Measurements from ENCODE around the gene SMARCB1. TPM values are rescaled to one million over a fixed set of nuclear protein-coding genes. Genes with fewer than 3 reads are reported as not detected.

Gene SMARCB1
- total RNA-seq (2021) = 132 and 136 TPM in 2 replicates
- long read RNA-seq, full-length matches to known transcripts = 1,685 of 1,759 reads
- long read RNA-seq, partial matches to known transcripts = 11 of 1,759 reads
- long read RNA-seq, other reads (novel, unspliced or antisense) = 63 of 1,759 reads

DNA sequence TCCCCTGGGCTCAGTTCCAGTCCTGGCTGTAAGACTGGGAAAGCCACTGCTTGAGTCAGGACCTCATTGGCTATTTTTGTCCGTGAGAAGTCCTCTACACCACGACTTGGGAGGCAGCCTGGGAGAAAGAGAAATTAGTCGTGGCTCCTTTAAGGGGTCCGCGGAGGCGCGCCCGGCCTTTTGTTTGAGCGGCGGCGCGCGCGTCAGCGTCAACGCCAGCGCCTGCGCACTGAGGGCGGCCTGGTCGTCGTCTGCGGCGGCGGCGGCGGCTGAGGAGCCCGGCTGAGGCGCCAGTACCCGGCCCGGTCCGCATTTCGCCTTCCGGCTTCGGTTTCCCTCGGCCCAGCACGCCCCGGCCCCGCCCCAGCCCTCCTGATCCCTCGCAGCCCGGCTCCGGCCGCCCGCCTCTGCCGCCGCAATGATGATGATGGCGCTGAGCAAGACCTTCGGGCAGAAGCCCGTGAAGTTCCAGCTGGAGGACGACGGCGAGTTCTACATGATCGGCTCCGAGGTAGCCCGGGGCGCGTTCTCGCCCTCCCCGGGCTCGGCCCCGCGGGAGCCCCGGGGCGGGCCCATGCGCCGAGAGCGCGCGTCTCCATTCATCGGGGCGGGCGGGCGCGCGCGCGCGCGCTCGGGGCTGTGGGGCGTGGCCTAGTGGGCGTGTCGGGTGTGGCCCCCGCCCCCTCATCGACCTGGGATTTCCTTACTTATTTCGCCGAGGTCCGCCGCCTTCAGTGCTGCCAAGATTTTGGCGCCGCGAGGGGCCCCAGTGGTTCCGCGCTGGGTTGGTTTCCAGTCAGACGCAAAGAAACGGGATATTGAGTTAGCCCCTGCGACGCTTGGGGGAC lies at the start of gene SMARCB1:
SMARCB1 (plus strand) TSS at position 215 of the 848 bp plus-strand sequence; CDS start at position 419, 204 bp downstream.
- Histone ChIP-seq H2BK15ac (ENCODE audit: low read depth, low read length) (no peak within 1 kb of the TSS), H4K91ac (ENCODE audit: insufficient read length, low read depth, low read length) (no peak within 1 kb of the TSS), H4K5ac (ENCODE audit: insufficient read length, low read depth, low read length) (no peak within 1 kb of the TSS), H3K23me2 (ENCODE audit: insufficient read length, low read depth, low read length, poor library complexity, severe bottlenecking) (peaks cover 2% of the 10 kb centered on the region), H3K79me1 (ENCODE audit: insufficient read depth, low read depth, low read length, poor library complexity, severe bottlenecking) (no peaks in the 10 kb centered on the region), H4K8ac (replicated peaks; ENCODE audit: insufficient read length, low read depth, low read length) (no peak within 1 kb of the TSS), H2BK120ac (ENCODE audit: low read depth, low read length, poor library complexity, severe bottlenecking) (no peak within 1 kb of the TSS), H3K27ac (ENCODE audit: insufficient read length, low read depth, low read length) (peak within 1 kb of the TSS; percentile 54), H3K9ac (ENCODE audit: extremely low read depth, insufficient read length, low read length) (peak within 1 kb of the TSS; percentile 94), H2BK5ac (ENCODE audit: insufficient read length, low read length) (no peak within 1 kb of the TSS), H3K14ac (ENCODE audit: insufficient read depth, low read length) (peak within 1 kb of the TSS; percentile 99), H2BK20ac (ENCODE audit: low read depth, low read length, poor library complexity, severe bottlenecking) (no peak within 1 kb of the TSS), H3K18ac (ENCODE audit: insufficient read length, low read depth, low read length) (peak within 1 kb of the TSS; percentile 99), H2AFZ (ENCODE audit: low read length) (peak within 1 kb of the TSS; percentile 7), H3K23ac (ENCODE audit: insufficient read length, low read depth, low read length) (no peak within 1 kb of the TSS), H3K4me2 (ENCODE audit: insufficient read depth, insufficient read length, low read length) (peak within 1 kb of the TSS; percentile 70), H3K56ac (ENCODE audit: insufficient read length, low read depth, low read length) (no peak within 1 kb of the TSS), H3K4ac (ENCODE audit: low read depth, low read length) (no peak within 1 kb of the TSS; the same call in 1 of the 2 replicates), H3K9me3 (ENCODE audit: control insufficient read depth, low read depth, low read length) (no peaks in the 10 kb centered on the region), H2AK5ac (ENCODE audit: insufficient read length, low read length) (no peak within 1 kb of the TSS), H3K27me3 (ENCODE audit: insufficient read depth, low read length) (no peaks in the 10 kb centered on the region), H2BK12ac (ENCODE audit: insufficient read length, low read depth, low read length) (peak within 1 kb of the TSS; percentile 9), H3T11ph (ENCODE audit: low read length) (no peak within 1 kb of the TSS), H3K4me1 (ENCODE audit: insufficient read depth, low read length) (peaks cover 2% of the 10 kb centered on the region; the same call in 1 of the 2 replicates), H3K79me2 (ENCODE audit: insufficient read depth, low read length) (peaks cover 16% of the 10 kb centered on the region; the same call in 1 of the 2 replicates), H4K20me1 (ENCODE audit: control insufficient read depth, insufficient read depth, insufficient read length) (no peaks in the 10 kb centered on the region)
- H3K4me3 Mint-ChIP-seq = peak within 1 kb of the TSS; percentile 88 to 95
- H3K36me3 Mint-ChIP-seq (ENCODE audit: insufficient read depth in 1 of 3, low read depth in 3 of 3) = peaks cover 0 to 11% (median 10%) of the 10 kb centered on the region in 3 experiments; a peak in 5 of 7 replicates
- H3K4me1 Mint-ChIP-seq = peaks cover 22 to 30% of the 10 kb centered on the region in 2 experiments
- no peaks in the 10 kb centered on the region for H3K9me3 Mint-ChIP-seq
- no peaks in the 10 kb centered on the region for H3K27me3 Mint-ChIP-seq (ENCODE audit: low read depth)
- peak within 1 kb of the TSS; percentile 88 to 96 (median 96); a peak in 6 of 7 replicates for H3K27ac Mint-ChIP-seq
- peak; percentile 84 for DNase-seq
- TF ChIP-seq, protein P1, sequence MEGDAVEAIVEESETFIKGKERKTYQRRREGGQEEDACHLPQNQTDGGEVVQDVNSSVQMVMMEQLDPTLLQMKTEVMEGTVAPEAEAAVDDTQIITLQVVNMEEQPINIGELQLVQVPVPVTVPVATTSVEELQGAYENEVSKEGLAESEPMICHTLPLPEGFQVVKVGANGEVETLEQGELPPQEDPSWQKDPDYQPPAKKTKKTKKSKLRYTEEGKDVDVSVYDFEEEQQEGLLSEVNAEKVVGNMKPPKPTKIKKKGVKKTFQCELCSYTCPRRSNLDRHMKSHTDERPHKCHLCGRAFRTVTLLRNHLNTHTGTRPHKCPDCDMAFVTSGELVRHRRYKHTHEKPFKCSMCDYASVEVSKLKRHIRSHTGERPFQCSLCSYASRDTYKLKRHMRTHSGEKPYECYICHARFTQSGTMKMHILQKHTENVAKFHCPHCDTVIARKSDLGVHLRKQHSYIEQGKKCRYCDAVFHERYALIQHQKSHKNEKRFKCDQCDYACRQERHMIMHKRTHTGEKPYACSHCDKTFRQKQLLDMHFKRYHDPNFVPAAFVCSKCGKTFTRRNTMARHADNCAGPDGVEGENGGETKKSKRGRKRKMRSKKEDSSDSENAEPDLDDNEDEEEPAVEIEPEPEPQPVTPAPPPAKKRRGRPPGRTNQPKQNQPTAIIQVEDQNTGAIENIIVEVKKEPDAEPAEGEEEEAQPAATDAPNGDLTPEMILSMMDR (conservative IDR thresholded peaks at IDR 0.05) = 0 out of 3 replicates have a peak, but pooled peaks have one; percentile 10
- WGBS (ENCODE audit: extremely low coverage, insufficient read length, low lambda C conversion rate) = no CpG with 5 or more reads among the region's 97 CpGs
